ENCODE data around the gene AMFR.
A peak's percentile ranks its signal among the peaks of the same experiment; 100 is the strongest.

AMFR gene

DNA sequence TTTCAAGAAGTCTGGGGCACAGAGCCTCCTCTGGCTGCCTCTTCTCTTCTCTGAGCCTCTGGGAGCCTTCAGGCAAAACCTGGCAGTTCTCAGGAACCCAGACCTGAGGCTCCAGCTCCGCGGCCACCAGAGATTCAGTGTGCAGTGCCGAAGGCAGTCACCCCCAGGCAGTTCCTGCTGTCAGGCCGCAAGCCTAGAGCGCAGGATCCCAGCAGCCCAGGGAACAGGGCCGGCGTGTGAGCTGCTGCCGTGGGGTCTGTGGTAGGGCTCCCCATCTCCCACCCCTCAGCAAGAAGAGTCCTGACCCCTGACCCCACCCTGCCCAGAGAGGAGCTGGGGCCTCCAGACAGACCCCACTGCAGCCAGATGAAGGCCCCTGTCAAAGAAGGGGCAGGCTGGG is 78.2 kb downstream of the AMFR start:
- no peak for DNase-seq (ENCODE audit: low spot score)

DNA sequence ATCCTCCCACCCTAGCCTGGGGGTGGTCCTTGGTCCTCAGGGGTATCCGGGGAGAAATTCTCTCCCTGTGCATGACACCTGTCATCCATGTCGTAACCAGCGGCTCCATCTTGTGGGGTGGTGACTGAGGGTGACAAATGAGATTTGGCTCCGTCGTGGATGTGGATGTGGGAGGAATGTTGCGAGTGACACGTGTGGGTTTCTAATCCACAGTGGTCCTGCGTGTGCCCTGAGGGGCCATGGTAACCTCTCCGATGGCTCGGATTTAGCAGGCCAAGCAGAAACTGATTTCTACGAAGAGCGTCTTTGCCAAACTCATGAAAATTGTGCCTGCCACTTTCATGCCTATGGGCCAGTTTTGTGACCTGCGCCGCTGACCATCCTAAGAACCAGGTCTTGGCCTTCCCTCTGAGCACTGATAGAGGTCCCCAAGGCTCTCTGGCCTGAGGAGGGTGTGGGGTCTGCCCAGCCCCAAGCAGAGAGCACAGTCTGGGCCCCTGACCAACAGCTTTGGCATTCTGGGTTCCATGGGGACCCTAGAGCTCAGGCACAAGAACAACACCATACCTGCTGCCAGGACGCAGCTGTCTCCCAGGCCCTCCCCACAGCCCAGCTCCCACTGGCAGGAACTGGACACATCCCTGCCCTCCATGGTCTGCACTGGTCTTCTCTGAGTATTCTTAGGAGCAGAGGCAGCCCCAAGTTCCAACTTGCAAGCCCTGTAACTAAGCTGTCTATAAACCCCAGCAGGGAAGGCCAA is 79.0 kb downstream of the AMFR start:
- DNase-seq (ENCODE audit: low spot score), result no peak

DNA sequence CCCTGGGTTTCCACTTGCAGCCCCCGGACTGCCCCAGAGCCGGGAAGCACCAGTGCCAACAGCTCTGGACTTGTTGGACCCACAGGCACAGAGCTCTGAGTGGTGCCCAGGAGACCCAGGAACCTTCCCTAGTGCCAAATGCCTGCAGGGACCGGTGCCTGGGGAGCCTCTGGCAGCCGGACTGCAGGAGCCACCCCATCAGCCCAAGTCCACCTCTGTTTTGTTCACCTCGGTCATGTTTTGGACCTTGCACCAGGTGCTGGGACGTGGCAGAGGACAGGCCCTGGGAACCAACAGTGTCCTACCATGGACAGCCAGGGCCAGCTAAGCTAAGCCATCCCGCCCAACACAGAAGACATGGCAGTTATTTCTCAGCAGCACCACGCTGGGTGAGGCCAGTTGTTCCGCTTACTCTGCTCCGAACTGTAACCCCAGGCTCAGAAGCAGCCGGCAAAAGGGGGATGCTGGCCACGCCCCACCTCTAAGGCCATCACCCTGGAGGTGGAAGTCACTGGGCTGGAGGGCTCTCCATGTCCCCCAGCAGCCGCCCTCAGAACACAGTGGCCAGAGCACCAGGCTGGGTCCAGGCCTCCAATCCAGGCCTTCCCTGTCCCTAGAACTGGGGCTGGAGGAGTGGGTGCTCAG is 79.8 kb downstream of the AMFR start:
- DNase-seq (ENCODE audit: low spot score), result no peak

DNA sequence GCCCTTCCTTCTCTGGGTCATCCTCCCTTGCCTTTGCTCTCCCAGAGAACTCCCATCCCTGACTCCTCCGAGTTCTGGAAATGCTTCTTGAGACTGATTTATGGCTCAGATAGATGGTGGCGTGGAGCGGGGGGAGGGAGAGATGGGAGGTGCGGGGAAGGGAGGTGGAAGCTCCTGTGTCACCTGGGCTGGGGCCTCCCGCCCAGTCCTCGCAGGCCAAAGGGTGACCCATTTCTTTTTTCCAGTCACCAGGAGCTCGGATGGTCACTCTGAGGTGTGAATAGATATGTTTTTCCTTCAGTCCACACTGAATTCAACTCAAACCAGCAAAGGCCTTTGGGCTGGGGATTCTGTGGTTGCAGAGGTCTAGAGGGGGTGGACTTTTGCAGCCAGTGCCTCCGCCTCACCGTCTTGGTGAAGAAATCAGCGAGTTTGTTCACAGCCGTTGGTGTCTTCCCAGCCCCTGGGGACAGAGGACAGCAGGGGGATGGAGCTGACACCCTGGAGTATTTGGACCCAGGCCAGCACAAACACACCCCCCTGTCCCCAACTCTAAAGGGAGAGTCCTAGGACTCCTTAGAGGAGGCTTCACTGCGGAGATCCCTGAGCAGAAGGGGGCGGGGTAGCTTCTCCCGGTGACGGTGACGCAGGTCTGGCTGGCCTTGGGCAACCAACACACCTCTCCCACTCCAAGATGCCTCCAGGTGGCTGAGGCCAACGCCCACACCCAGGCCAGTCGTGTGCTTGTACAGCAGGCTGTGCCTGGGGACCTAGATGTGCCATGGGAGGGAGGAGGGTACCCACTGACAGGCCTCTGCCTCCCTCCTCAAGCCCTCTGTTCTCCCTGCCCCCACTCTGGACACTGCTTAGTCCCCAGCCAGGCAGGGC is 80.6 kb downstream of the AMFR start:
- DNase-seq (ENCODE audit: low spot score), result no peak

DNA sequence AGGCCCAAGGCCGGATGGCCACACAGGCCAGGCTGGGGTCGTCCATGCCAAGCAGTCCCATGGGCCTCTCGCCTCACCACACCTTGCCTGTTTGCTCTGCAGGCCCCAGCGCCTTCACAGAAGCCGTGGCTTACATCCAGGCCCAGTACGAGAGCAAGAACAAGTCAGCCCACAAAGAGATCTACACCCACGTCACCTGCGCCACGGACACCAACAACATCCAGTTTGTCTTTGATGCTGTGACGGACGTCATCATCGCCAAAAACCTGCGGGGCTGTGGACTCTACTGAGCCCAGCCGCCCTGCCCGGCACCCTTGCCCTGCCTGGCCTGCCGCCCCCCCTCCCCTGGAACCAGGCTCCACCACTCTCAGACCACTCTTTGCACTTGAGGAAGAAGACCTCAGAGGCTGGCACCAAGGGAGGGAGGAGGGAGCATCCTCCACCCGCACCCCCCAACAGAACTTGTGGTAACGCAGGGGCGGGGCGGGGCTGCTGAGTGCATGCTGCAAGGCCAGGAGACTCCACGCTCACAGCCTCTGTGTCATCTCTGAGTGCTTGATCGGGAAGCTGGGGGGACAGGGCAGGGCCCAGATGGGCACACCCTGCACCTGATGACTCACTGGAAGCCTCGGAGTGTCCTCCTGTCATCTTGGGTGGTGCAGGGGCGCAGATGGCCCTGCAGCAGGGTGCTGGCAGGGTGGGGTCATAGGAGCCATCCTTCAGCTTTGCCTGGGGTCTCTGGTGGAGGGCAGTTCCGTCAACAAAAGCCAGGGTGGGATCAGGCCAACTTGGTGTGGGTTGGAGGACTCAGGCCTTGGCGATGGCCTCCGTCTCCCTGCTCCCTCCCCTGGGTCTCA is 81.5 kb downstream of the AMFR start:
- peak; percentile 48 for DNase-seq (ENCODE audit: low spot score)

DNA sequence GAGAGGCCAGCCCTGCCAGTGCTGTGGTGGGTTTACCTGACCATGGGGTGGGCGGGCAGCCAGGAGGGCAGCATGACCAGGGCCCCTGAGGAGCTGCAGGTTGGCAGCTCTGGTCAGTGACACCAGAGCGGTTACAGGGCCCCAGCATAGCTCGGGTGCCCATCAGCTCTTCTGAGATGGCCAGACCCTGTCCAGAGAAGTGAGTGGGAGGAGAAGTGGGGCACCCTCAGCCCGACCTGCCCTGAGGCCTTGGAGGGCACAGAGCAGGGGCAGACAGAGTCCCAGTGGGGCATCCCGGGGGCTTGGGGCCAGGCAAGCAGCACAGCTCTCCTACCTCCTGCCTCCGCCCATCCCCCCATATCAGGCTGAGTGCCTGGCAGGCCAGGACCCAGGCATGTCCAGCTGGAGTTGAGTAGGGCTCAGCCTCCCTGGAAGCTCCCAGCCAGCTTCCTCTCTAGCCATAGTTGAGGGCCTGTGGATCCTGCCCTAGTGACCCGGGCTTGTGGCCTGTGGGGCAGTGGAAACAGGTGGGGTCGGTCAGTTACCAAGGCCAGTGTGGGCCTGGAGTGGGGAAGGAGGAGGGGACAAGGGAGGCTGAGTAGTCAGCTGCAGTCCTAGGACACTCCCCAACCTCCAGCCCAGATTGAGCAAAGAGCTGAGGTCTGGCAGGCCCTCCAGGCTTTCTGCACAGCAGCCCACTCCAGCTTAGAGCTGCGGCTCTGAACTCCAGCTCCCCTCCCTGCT is 83.5 kb downstream of the AMFR start:
- no peak for DNase-seq (ENCODE audit: low spot score)

DNA sequence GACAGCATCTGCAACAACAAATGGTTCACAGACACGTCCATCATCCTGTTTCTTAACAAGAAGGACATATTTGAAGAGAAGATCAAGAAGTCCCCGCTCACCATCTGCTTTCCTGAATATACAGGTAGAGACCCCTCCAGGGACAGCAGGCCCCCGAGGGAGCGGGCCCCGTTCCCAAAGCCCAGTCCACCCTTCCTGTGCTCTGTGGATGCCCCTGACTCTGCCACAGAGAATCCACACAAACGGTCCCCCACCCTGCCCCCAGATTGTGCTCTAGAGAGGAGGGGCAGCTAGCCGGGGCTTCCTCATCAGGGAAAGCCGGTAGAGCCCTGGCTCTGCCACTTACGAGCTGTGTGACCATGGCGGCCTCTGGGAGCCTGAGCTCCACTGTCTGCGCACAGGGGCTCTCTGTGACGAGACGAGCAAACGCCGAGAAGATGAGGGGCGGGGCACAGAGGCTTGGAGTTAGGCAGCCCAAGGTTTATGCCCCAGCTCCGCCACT is 84.4 kb downstream of the AMFR start:
- no peak for DNase-seq (ENCODE audit: low spot score)

DNA sequence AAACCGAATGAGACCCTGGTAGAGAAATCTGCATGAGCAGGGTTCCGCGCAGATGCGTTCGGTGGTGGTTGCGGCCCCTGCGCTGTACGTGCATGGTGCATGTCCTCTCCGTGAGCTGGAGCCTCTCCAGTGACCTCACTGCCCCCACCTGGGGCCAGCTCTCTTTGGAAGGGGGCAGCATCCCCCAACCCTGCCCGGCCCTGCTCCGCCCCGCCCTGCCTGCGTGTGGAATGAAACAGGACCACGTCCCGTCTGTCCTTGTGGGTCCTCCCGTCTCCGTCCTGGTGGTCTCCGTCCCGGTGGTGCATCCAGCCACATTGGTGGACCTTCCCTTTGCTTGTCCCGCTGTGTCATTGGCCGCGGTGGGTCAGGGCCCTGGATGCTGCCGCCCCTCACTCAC is 84.9 kb downstream of the AMFR start:
- DNase-seq (ENCODE audit: low spot score), result no peak

DNA sequence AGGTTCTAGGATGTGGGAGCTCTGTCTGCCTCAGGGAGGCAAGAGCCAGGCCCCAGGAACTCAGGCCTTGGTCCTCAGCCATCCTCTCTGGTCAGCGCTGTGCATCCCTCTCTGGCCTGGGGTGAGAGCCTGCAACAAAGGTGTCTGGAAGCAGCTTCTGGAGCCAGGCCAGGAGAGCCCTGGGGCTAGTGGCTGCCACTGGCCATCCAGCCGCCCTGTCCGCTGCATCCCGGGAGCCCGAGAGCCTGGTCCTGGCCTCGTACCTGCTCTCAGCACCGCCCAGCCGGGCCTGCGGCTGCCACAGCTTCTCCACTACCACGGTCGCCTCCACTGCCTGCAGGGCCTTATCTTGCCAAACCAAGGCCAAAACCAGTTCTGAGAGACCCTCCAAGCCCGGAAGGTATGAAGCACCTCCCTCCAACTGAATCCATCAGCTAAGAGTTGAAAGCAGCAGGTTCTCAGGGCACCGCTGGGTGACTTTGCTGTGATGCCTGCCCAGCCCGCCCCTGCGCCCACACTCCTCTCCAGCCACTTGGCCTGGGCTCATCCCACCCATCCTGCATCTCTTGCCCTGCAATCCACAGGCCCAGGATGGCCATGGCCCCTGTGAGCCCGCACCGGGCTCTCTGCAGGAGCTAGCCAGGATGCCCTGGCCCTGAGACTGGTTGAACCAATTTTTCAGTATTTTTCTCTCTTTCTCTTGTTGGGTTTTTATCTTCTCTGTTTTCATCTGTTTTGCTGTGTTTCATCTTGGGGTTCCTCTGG is 85.7 kb downstream of the AMFR start:
- DNase-seq (ENCODE audit: low spot score), result no peak

DNA sequence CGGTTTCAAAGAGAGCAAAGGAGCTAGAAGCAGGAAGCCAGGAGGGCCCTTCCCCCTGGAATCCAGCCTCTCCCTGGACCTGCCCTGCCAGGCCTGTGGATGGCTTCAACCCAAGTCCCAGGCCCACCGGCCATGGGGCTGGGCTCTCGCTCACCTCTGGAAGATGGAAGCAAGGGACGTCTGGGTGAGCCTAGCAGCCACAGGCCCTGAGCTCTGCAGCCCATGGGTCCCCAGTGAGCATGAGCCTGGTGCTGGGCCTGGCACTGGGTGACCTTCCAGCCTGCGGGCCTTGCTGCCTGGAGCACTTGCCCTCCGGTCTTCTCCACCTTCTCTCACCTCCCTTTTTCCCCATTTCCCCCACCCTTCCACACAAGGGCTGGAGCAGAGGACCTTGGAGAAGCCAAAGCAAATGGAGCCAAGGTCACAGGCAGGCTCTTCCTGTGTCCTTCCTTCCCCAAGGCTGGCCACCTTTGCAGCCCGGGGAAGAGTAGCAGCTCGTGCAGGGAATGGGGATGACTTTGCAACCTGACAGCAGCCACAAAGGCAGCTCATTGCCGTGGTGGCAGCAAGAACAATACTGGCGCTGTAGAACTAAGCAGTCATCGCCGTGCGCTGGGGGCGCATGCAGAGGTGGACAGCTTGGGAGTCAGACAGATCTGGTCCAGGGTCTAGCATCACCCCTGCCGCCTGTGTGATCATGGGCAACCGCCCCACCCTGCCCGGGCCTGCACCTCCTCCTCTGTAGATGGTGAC is 86.6 kb downstream of the AMFR start:
- DNase-seq (ENCODE audit: low spot score), result no peak

DNA sequence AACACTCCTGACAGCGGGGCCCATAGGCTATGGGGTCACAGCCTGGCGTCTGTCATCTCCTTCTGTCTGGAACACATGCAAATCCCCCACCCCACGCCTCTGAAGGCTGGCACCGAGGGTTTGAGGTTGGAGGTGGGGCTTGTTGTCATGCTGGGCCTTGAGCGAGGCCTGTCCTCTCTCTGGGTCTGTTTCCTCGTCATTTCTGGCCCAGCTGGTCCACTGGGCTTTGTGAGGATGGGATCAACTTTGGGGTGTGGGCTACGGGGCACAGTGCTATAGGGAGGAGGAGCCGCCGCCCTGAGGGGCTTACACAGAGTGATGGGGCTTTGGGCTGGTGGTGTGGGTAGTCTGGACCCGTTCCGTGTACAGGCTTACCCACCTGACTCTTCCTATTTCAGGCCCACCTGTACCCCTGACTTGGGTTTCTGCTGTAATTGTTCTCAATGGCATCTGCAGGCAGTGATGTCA is 87.5 kb downstream of the AMFR start:
- DNase-seq (ENCODE audit: low spot score), result no peak

DNA sequence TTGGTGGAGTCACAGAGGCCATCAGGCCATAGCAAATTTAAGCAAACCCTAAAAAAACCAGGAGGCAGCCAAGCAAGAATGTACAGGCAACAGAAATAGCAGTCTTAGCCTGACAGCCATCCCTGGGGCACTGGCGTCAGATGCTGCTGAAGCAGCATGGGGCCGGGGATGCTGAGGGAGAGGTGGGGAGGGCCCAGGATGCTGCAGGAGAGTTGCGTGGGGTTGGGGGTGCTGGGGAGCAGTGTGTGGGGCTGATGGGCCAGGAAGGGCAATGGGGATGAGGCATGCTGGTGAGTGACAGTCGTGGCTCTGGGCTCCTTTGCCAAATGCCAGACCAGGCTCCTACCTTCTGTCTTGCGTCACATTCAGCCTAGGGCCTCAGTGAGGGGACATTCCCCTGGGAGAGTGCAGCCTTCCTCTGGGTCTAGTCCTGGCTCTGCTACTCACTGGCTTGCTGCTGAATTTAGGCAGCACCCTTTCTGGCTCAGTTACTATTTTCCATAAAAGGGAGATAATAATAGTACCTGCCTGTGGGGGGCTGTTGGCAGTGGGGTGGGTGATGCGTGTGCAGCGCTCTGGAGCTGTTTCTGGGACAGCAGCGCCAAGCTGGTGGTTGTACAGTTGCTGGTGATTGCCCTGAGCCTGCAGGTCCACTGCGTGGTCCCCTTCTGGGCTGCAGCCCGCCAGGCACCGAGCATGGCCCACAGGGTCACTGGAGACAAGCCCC is 88.1 kb downstream of the AMFR start:
- DNase-seq (ENCODE audit: low spot score), result no peak

DNA sequence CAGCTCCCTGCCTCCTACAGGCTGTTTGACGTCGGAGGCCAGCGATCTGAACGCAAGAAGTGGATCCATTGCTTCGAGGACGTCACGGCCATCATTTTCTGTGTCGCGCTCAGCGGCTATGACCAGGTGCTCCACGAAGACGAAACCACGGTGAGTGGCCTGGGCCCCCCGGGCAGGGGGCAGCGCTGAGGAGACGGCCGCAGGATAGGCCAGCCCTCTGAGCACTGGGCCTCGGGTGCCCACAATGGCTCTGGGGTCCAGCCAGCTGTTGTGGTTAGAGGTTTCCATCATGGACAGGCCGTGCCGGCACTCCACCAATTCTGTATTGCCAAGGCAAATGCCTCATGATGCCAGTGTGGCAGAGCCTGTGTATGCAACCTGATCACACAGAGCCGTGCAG is 88.6 kb downstream of the AMFR start:
- DNase-seq (ENCODE audit: low spot score), result no peak

DNA sequence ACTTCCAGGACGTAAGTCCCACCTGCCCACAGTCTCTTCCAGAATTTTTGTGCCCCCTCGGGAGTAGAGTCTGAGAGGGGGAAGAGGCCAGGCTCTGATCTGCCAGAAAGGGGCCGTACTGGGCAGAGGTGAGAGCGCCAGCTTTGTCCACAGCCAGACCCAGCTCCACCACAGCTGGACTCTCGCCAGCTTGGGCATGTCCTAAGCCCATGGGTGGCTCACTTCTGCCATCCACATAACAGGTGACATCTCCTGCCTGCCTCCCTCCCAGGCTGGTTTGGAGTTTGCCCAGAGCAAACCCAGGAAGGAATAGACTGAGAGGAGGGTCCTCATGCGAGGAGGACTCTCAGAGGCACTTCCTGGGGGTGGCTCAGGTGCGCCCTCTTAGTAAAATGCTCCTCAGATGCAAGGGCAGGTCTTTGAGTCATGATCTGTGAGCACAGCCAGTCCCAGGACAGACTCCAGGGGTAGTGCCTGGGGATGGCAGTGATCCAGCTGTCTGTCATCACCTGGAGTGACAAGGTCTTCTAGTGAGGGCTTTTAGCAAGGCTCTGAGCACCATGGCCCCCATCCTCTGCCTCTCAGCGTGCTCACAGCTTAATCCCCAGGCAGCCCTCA is 89.2 kb downstream of the AMFR start:
- no peak for DNase-seq (ENCODE audit: low spot score)

DNA sequence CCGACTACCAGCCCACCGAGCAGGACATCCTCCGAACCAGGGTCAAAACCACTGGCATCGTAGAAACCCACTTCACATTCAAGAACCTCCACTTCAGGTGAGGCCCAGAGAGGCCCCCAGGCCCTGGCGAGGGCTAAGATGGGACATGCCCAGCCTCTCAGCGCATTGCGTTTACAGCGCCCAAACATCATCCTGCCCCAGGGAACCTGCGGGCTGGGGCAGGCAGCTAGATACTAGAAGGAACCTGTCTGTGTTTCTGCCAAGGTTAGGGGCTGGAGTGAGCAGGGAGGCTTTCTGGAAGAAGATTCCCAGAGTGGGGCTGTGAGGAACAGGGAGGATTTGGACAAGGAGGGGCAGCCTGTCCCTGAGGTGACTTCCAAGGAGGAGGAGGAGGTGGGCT is 90.6 kb downstream of the AMFR start:
- no peak for DNase-seq (ENCODE audit: low spot score)

DNA sequence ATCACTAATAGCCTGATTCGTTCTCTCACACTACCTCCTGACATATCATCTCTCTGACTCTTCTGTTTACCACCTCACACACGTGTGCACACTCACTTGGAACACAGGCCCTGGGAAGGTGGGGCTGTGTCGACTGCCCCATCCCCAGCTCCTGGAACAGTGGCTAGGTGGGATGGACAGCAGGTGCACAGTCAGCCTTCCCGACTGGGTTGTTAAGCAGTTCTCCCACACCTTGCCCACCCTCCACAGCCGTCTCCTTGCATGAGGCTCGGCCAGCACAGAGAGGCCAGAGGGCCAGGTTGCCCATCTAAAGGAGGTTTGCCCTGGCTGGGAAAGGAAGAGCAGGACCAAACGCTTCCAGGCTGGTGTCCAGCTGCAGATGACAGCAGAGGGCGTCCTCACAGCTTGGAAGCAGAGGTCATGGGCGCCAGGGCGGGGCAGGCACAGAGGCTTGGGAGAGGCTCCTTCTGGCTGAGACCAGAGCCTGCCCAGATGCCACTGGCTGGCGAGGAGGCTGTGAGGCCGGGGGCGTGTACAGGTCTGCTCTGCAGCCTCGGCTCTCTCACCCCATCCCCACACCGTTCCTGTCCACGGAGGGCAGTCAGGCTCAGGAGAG is 92.8 kb downstream of the AMFR start:
- DNase-seq (ENCODE audit: low spot score), result peak; percentile 57

DNA sequence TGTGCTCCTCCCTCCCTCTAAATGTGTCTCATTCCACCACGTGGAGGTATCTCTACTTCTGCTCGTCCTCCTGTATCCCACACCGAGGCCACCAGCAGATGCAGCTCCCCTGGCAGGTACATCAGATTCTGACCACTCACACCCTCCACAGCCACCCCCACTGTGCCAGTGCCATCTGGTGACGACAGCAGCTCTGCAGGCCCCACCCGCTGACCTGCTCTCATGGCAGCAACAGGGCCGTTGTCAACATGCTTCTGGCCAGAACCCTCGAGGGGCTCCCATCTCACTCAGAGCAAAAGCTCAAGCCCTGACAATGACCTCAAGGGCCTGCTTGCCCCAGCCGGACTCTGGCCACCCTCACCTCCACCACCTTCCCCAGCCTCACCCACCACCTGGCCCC is 93.4 kb downstream of the AMFR start:
- DNase-seq (ENCODE audit: low spot score), result no peak

DNA sequence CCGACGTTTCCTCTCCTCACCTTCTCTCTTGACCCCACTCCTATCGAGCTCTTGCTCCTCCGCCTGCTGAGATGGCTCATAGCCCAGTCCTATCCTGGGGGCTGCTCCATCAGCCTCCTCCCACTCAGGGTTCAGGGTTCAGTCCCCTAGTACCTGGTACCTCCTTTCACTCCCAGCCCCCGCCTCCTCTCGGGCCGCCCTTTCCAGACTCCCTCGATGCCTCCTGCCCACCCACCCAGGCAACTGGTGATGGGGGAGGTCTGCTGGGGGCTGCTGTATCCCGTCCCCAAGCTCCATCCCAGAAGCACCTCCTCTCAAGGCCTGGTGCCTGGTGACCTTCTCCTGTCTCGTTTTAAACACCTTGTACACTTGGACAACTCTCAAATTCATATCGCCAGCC is 93.9 kb downstream of the AMFR start:
- no peak for DNase-seq (ENCODE audit: low spot score)

All from hematopoietic multipotent progenitor cell treated with erythropoietin and hydrocortisone succinate and interleukin-3 and kit ligand, for 15 days (in vitro differentiated cells).